ENCODE data around the gene CD7. TPM values are rescaled to one million over a fixed set of nuclear protein-coding genes. Genes with fewer than 3 reads are reported as not detected.
"Not testable (repeated sequence)": the region's sequence is repeated elsewhere in the genome, so short reads cannot be mapped to it uniquely, and the experiment has no call there.

CD7 gene
- not detected in 2 replicates for total RNA-seq (2014; rRNA removed; shearing (Covaris generic))
- not detected in 2 replicates for polyA plus RNA-seq (2015; cell fraction: cytosol; rRNA removed)
- polyA plus RNA-seq (2015; cell fraction: nucleus; rRNA removed): not detected in 2 replicates

- DNase-seq (ENCODE audit: low read depth): no peak
These were observed at the start of gene CD7 for GRCh38 chr17:82317394-82318168. TSS of gene CD7 (minus strand) at chr17:82317608. CDS start at chr17:82317495, 113 bp downstream.

GRCh38 chr17:82366749-82367148 is 49.3 kb upstream of the CD7 start:
- no peak for DNase-seq (ENCODE audit: low read depth)

GRCh38 chr17:82365606-82366295 is 48.3 kb upstream of the CD7 start:
- DNase-seq (ENCODE audit: low read depth): no peak

- DNase-seq (ENCODE audit: low read depth): no peak
These were observed 44.7 kb upstream of the CD7 start for GRCh38 chr17:82361885-82362633.

GRCh38 chr17:82359451-82360074 is 42.2 kb upstream of the CD7 start:
- DNase-seq (ENCODE audit: low read depth): not testable (repeated sequence)

GRCh38 chr17:82358465-82359350 is 41.3 kb upstream of the CD7 start, which contains the start of gene TEX19:
TSS of gene TEX19 (plus strand) at chr17:82359247. CDS start at chr17:82362151, 2,904 bp downstream.
- peak; percentile 58 for DNase-seq (ENCODE audit: low read depth)

- DNase-seq (ENCODE audit: low read depth): no peak
These were observed 40.0 kb upstream of the CD7 start for GRCh38 chr17:82357394-82357793.

GRCh38 chr17:82356845-82357355 is 39.5 kb upstream of the CD7 start:
- DNase-seq (ENCODE audit: low read depth): no peak

- DNase-seq (ENCODE audit: low read depth): no peak
These were observed 38.5 kb upstream of the CD7 start for GRCh38 chr17:82355770-82356427.

- DNase-seq (ENCODE audit: low read depth): no peak
These were observed 37.4 kb upstream of the CD7 start for GRCh38 chr17:82354804-82355308.

GRCh38 chr17:82353484-82353883 is 36.1 kb upstream of the CD7 start:
- DNase-seq (ENCODE audit: low read depth): no peak

- DNase-seq (ENCODE audit: low read depth): peak; percentile 77
These were observed 34.5 kb upstream of the CD7 start for GRCh38 chr17:82351713-82352488.

- DNase-seq (ENCODE audit: low read depth): no peak
These were observed 33.9 kb upstream of the CD7 start for GRCh38 chr17:82351254-82351712.

GRCh38 chr17:82350182-82351030 is 33.0 kb upstream of the CD7 start:
- peak; percentile 58 for DNase-seq (ENCODE audit: low read depth)

- no peak for DNase-seq (ENCODE audit: low read depth)
These were observed 31.9 kb upstream of the CD7 start for GRCh38 chr17:82349287-82349701.

GRCh38 chr17:82348866-82349265 is 31.5 kb upstream of the CD7 start:
- no peak for DNase-seq (ENCODE audit: low read depth)

GRCh38 chr17:82348434-82348833 is 31.0 kb upstream of the CD7 start:
- no peak for DNase-seq (ENCODE audit: low read depth)

Measured in HT1080 (cell line).